ENCODE measurements around the gene POTEI. TPM values are rescaled to one million over a fixed set of nuclear protein-coding genes. Genes with fewer than 3 reads are reported as not detected.
"Not testable (repeated sequence)": the region's sequence is repeated elsewhere in the genome, so short reads cannot be mapped to it uniquely, and the experiment has no call there.

Gene POTEI
- total RNA-seq, 5 donors from 2014 or later (not counting 1 experiment from before 2014, with no cell fraction given) = not detected

DNA sequence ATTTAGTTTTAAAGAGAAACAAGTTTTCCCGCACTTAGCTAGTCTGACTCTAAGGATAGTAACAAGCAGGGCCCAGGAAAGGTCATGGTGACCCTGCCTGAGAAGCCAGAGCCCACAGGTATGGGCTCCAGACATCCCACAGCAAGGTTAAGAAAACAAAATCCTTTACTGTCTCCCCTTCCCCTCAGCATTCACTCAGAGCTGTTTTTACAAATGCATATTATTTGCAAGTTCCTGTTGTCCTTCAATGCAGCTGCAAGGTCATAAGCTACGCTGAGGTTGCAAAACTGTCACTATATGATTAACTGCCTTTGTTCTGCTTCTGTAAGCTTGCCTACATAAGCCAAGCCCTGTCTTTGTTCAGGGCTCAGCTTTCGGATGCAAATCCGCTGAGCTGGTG is 18.1 kb downstream of the POTEI start:
- H3K36me3 Mint-ChIP-seq; H3K27ac Mint-ChIP-seq; H3K4me3 ChIP-seq (ENCODE audit: control insufficient read depth in 1 of 2, extremely low read depth in 1 of 2, low read length in 1 of 2); H3K27me3 Mint-ChIP-seq; POLR2A ChIA-PET; H3K4me1 ChIP-seq (ENCODE audit: control insufficient read depth in 1 of 2, extremely low read depth in 1 of 2, insufficient read depth in 2 of 2, low read length in 2 of 2); H3K27ac ChIP-seq (ENCODE audit: low read length); H3K4me1 Mint-ChIP-seq; DNase-seq; H3K27me3 ChIP-seq (replicated peaks in 1 of 2; ENCODE audit: control insufficient read depth in 2 of 2, extremely low read depth in 1 of 2, insufficient read depth in 2 of 2, low read length in 1 of 2); H3K9me3 Mint-ChIP-seq; ATAC-seq (replicated peaks in 1 of 4); H3K36me3 ChIP-seq (ENCODE audit: control insufficient read depth in 2 of 2, extremely low read depth in 1 of 2, insufficient read depth in 1 of 2, low read length in 1 of 2); H3K4me3 Mint-ChIP-seq; H3K9me3 ChIP-seq; CTCF ChIA-PET: not testable (repeated sequence)
- no CpG with 5 or more reads among the region's 4 CpGs for WGBS (ENCODE audit: insufficient coverage)

DNA sequence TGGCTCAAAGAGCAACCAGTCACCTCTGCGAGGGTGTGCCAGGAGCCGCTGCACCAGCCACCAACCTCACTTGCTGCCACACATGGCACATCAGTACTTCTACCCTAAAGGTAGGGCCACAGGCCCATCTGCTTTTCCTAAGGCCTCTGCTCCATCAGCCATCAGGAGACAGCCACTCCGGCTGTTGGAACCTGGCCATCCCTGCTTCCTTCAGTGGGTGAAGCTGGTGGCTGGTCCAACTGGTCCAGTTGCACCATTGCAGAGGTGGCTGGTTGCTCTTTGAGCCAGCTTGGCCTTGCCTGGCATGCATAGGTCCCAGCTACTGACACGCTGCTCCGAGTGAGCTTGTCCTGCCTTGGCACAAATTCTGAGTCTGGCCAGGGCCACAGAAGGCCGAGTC is 53.7 kb downstream of the POTEI start:
- H3K9me3 Mint-ChIP-seq; ATAC-seq (replicated peaks in 1 of 4); H3K27me3 ChIP-seq (replicated peaks in 1 of 2; ENCODE audit: control insufficient read depth in 2 of 2, extremely low read depth in 1 of 2, insufficient read depth in 2 of 2, low read length in 1 of 2); H3K4me3 ChIP-seq (ENCODE audit: control insufficient read depth in 1 of 2, extremely low read depth in 1 of 2, low read length in 1 of 2); H3K4me1 Mint-ChIP-seq; CTCF ChIA-PET; H3K36me3 Mint-ChIP-seq; POLR2A ChIA-PET; H3K36me3 ChIP-seq (ENCODE audit: control insufficient read depth in 2 of 2, extremely low read depth in 1 of 2, insufficient read depth in 1 of 2, low read length in 1 of 2); H3K27me3 Mint-ChIP-seq; H3K4me3 Mint-ChIP-seq; H3K9me3 ChIP-seq; H3K4me1 ChIP-seq (ENCODE audit: control insufficient read depth in 1 of 2, extremely low read depth in 1 of 2, insufficient read depth in 2 of 2, low read length in 2 of 2); DNase-seq; H3K27ac ChIP-seq (ENCODE audit: low read length); H3K27ac Mint-ChIP-seq: not testable (repeated sequence)
- 81% methylated on average over 3 of the region's 6 CpGs for WGBS (ENCODE audit: insufficient coverage)

GRCh38 chr2:130454712-130455083 is 54.4 kb downstream of the POTEI start:
- H3K4me1 Mint-ChIP-seq; H3K4me3 Mint-ChIP-seq; H3K27ac Mint-ChIP-seq; DNase-seq; H3K27me3 Mint-ChIP-seq; ATAC-seq (replicated peaks in 1 of 4); CTCF ChIA-PET; H3K27ac ChIP-seq (ENCODE audit: low read length); H3K9me3 ChIP-seq; H3K4me1 ChIP-seq (ENCODE audit: control insufficient read depth in 1 of 2, extremely low read depth in 1 of 2, insufficient read depth in 2 of 2, low read length in 2 of 2); H3K4me3 ChIP-seq (ENCODE audit: control insufficient read depth in 1 of 2, extremely low read depth in 1 of 2, low read length in 1 of 2); POLR2A ChIA-PET; H3K36me3 ChIP-seq (ENCODE audit: control insufficient read depth in 2 of 2, extremely low read depth in 1 of 2, insufficient read depth in 1 of 2, low read length in 1 of 2); H3K36me3 Mint-ChIP-seq; H3K9me3 Mint-ChIP-seq; H3K27me3 ChIP-seq (replicated peaks in 1 of 2; ENCODE audit: control insufficient read depth in 2 of 2, extremely low read depth in 1 of 2, insufficient read depth in 2 of 2, low read length in 1 of 2): not testable (repeated sequence)
- WGBS (ENCODE audit: insufficient coverage) = 93% methylated on average over 4 of the region's 6 CpGs

DNA sequence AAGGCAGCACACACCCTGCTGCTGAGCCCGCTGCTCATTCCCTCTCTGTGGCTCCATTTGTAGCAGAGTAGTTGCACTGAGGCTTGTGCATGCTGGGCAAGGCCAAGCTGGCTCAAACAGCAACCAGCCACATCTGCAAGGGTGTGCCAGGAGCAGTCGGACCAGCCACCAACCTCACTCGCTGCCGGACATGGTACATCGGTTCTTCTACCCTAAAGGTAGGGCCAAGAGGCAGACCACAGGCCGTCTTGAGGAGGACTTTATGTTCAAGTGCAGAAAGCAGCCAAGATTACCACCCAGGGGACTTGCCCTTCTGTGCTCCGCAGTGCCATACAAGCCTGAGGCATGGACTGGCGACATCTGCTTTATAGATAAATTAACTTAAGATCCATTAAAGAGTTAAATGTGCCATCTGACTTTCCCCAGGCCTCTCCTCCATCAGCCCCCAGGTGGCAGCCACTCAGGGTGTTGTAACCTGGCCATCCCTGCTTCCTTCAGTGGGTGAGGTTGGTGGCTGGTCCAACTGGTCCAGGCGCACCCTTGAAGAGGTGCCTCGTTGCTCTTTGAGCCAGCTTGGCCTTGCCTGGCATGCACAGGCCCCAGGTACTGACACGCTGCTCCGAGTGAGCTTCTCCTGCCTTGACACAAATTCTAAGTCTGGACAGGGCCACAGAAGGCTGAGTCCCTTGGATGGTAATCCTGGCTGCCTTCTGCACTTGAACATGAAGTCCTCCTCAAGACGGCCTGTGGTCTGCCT is 55.0 kb downstream of the POTEI start:
- ATAC-seq (replicated peaks in 1 of 4); H3K4me3 Mint-ChIP-seq; H3K36me3 ChIP-seq (ENCODE audit: control insufficient read depth in 2 of 2, extremely low read depth in 1 of 2, insufficient read depth in 1 of 2, low read length in 1 of 2); H3K36me3 Mint-ChIP-seq; DNase-seq; H3K27ac Mint-ChIP-seq; H3K27me3 ChIP-seq (replicated peaks in 1 of 2; ENCODE audit: control insufficient read depth in 2 of 2, extremely low read depth in 1 of 2, insufficient read depth in 2 of 2, low read length in 1 of 2); H3K4me1 ChIP-seq (ENCODE audit: control insufficient read depth in 1 of 2, extremely low read depth in 1 of 2, insufficient read depth in 2 of 2, low read length in 2 of 2); POLR2A ChIA-PET; CTCF ChIA-PET; H3K9me3 ChIP-seq; H3K9me3 Mint-ChIP-seq; H3K4me1 Mint-ChIP-seq; H3K27me3 Mint-ChIP-seq; H3K4me3 ChIP-seq (ENCODE audit: control insufficient read depth in 1 of 2, extremely low read depth in 1 of 2, low read length in 1 of 2); H3K27ac ChIP-seq (ENCODE audit: low read length): not testable (repeated sequence)
- 93% methylated on average over 8 of the region's 13 CpGs for WGBS (ENCODE audit: insufficient coverage)

DNA sequence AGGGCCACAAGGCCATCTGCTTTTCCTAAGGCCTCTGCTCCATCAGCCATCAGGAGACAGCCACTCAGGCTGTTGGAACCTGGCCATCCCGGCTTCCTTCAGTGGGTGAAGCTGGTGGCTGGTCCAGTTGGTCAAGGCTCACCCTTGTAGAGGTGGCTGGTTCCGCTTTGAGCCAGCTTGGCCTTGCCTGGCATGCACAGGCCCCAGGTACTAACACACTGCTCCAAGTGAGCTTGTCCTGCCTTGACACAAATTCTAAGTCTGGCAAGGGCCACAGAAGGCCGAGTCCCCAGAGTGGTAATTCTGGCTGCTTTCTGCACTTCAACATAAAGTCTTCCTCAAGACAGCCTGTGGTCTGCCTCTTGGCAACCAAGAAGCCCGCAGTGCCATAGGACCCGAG is 56.2 kb downstream of the POTEI start:
- H3K4me3 Mint-ChIP-seq; H3K27ac Mint-ChIP-seq; H3K4me1 ChIP-seq (ENCODE audit: control insufficient read depth in 1 of 2, extremely low read depth in 1 of 2, insufficient read depth in 2 of 2, low read length in 2 of 2); H3K27me3 ChIP-seq (replicated peaks in 1 of 2; ENCODE audit: control insufficient read depth in 2 of 2, extremely low read depth in 1 of 2, insufficient read depth in 2 of 2, low read length in 1 of 2); H3K9me3 ChIP-seq; H3K27me3 Mint-ChIP-seq; H3K27ac ChIP-seq (ENCODE audit: low read length); H3K36me3 Mint-ChIP-seq; H3K9me3 Mint-ChIP-seq; CTCF ChIA-PET; H3K4me1 Mint-ChIP-seq; H3K4me3 ChIP-seq (ENCODE audit: control insufficient read depth in 1 of 2, extremely low read depth in 1 of 2, low read length in 1 of 2); ATAC-seq (replicated peaks in 1 of 4); POLR2A ChIA-PET; H3K36me3 ChIP-seq (ENCODE audit: control insufficient read depth in 2 of 2, extremely low read depth in 1 of 2, insufficient read depth in 1 of 2, low read length in 1 of 2); DNase-seq: not testable (repeated sequence)
- 100% methylated on average over 1 of the region's 5 CpGs for WGBS (ENCODE audit: insufficient coverage)

DNA sequence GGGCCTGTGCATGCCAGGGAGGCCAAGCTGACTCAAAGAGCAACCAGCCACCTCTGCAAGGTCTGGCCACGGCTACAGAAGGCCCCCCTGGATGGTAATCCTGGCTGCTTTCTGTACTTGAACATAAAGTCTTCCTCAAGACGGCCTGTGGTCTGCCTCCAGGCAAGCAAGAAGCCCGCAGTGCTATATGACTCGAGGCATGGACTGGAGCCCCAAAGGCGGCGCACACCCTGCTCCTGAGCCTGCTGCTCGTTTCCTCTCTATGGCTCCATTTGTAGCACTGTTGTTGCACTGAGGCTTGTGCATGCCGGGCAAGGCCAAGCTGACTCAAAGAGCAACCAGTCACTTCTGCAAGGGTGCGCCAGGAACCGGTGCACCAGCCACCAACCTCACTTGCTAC is 57.3 kb downstream of the POTEI start:
- DNase-seq; H3K36me3 Mint-ChIP-seq; POLR2A ChIA-PET; H3K4me3 Mint-ChIP-seq; ATAC-seq (replicated peaks in 1 of 4); H3K27me3 ChIP-seq (replicated peaks in 1 of 2; ENCODE audit: control insufficient read depth in 2 of 2, extremely low read depth in 1 of 2, insufficient read depth in 2 of 2, low read length in 1 of 2); H3K36me3 ChIP-seq (ENCODE audit: control insufficient read depth in 2 of 2, extremely low read depth in 1 of 2, insufficient read depth in 1 of 2, low read length in 1 of 2); H3K27ac ChIP-seq (ENCODE audit: low read length); H3K9me3 ChIP-seq; H3K27me3 Mint-ChIP-seq; H3K4me1 ChIP-seq (ENCODE audit: control insufficient read depth in 1 of 2, extremely low read depth in 1 of 2, insufficient read depth in 2 of 2, low read length in 2 of 2); CTCF ChIA-PET; H3K27ac Mint-ChIP-seq; H3K4me1 Mint-ChIP-seq; H3K4me3 ChIP-seq (ENCODE audit: control insufficient read depth in 1 of 2, extremely low read depth in 1 of 2, low read length in 1 of 2); H3K9me3 Mint-ChIP-seq: not testable (repeated sequence)
- WGBS (ENCODE audit: insufficient coverage) = 65% methylated on average over 4 of the region's 10 CpGs

- H3K9me3 Mint-ChIP-seq = not testable (repeated sequence)
- WGBS (ENCODE audit: insufficient coverage) = 44% methylated on average over 2 of the region's 3 CpGs
These were observed 57.9 kb downstream of the POTEI start for GRCh38 chr2:130451278-130451677.

More at GRCh38 chr2:130451278-130451677, 57.9 kb downstream of the POTEI start:
- DNase-seq; H3K36me3 Mint-ChIP-seq; CTCF ChIA-PET; H3K27me3 Mint-ChIP-seq; H3K4me3 Mint-ChIP-seq; H3K27ac ChIP-seq (ENCODE audit: low read length); ATAC-seq (replicated peaks in 1 of 4); H3K4me3 ChIP-seq (ENCODE audit: control insufficient read depth in 1 of 2, extremely low read depth in 1 of 2, low read length in 1 of 2); H3K9me3 ChIP-seq; H3K4me1 ChIP-seq (ENCODE audit: control insufficient read depth in 1 of 2, extremely low read depth in 1 of 2, insufficient read depth in 2 of 2, low read length in 2 of 2); POLR2A ChIA-PET; H3K36me3 ChIP-seq (ENCODE audit: control insufficient read depth in 2 of 2, extremely low read depth in 1 of 2, insufficient read depth in 1 of 2, low read length in 1 of 2); H3K27ac Mint-ChIP-seq; H3K4me1 Mint-ChIP-seq; H3K27me3 ChIP-seq (replicated peaks in 1 of 2; ENCODE audit: control insufficient read depth in 2 of 2, extremely low read depth in 1 of 2, insufficient read depth in 2 of 2, low read length in 1 of 2): not testable (repeated sequence)
